Spleen (tissue), 11 donors: ENCODE measurements around the gene DNM2. TPM values are rescaled to one million over a fixed set of nuclear protein-coding genes. Genes with fewer than 3 reads are reported as not detected.

Source experiments
- DNase-seq: peaks from one replicate; pipeline ENCODE4 v3.0.0-alpha.2; 2020
- H3K27ac ChIP-seq, 8 donors: fragments of 200-600 bp; sonication (generic) in 7 of 8; 1 replicate in 4 of 8; 2 replicates in 4 of 8; pipeline versions ENCODE4 v1.5.0 to v1.8.0; 2016 to 2021; ENCODE audit warnings: inconsistent platforms in 4 of 8, mild to moderate bottlenecking in 4 of 8, moderate library complexity in 1 of 8
- H3K27me3 ChIP-seq, 7 donors: fragments of 200-600 bp; sonication (generic) in 6 of 7; replicated peaks in 1 of 7; 1 replicate in 4 of 7; 2 replicates in 3 of 7; pipeline versions ENCODE4 v1.5.0 to v1.8.0; 2016 to 2021; ENCODE audit warnings: inconsistent platforms in 3 of 7, mild to moderate bottlenecking in 1 of 7
- H3K36me3 ChIP-seq, 6 donors: fragments of 200-600 bp; sonication (generic) in 5 of 6; 1 replicate in 4 of 6; 2 replicates in 2 of 6; pipeline versions ENCODE4 v1.5.0 to v1.8.0; 2016 to 2021; ENCODE audit warnings: inconsistent platforms in 2 of 6
- H3K4me1 ChIP-seq, 6 donors: fragments of 200-600 bp; sonication (generic) in 5 of 6; 1 replicate in 3 of 6; 2 replicates in 3 of 6; pipeline versions ENCODE4 v1.5.0 to v1.8.0; 2016 to 2021; ENCODE audit warnings: inconsistent platforms in 3 of 6
- H3K4me3 ChIP-seq, 8 donors: fragments of 200-600 bp; sonication (generic) in 7 of 8; 1 replicate in 4 of 8; 2 replicates in 4 of 8; pipeline versions ENCODE4 v1.5.0 to v1.8.0; 2016 to 2021; ENCODE audit warnings: inconsistent platforms in 4 of 8, mild to moderate bottlenecking in 4 of 8, moderate library complexity in 2 of 8
- H3K9me3 ChIP-seq, 8 donors: fragments of 200-600 bp; sonication (generic) in 7 of 8; 1 replicate in 4 of 8; 2 replicates in 4 of 8; pipeline versions ENCODE4 v1.5.0 to v1.8.0; 2016 to 2021; ENCODE audit warnings: inconsistent platforms in 4 of 8
- CTCF ChIP-seq, 11 experiments: fragments of 200-600 bp in 7 of 11; fragments of 450-650 bp in 4 of 11; sonication (generic) in 4 of 11; IDR thresholded peaks in 8 of 11; conservative IDR thresholded peaks in 3 of 11; 1 replicate in 7 of 11; 2 replicates in 4 of 11; pipeline versions ENCODE4 v1.4.0 to v1.8.0; 2016 to 2021; ENCODE audit warnings: antibody characterized with exemption in 11 of 11, inconsistent platforms in 4 of 11, mild to moderate bottlenecking in 1 of 11
- POLR2A ChIP-seq, 3 donors: fragments of 450-650 bp; IDR thresholded peaks; one replicate each; pipeline ENCODE4 v1.5.1; 2017; ENCODE audit warnings: antibody characterized with exemption in 3 of 3, mild to moderate bottlenecking in 1 of 3
- POLR2AphosphoS5 ChIP-seq, 3 donors: sonication (generic); formaldehyde crosslinking; IDR thresholded peaks; one replicate each; pipeline ENCODE4 v1.5.1; 2017; ENCODE audit warnings: antibody characterized with exemption in 3 of 3
- WGBS, 5 donors: extraction: QIAGEN DNeasy Blood & Tissue Kit in 3 of 5; methylation state at CpG; one replicate each; pipeline versions ENCODE4 v1.1.5 to v1.1.7; 2013 to 2018; 5-methylcytosine and 5-hydroxymethylcytosine counted together
- intact Hi-C: fragments of 100-400 bp; cut with DNase I; formaldehyde crosslinking; loops from one replicate; pipeline ENCODE4 v1.15.0; 2023; ENCODE audit warnings: low total_unique reads
- polyA plus RNA-seq, 3 donors: library from polyadenylated mRNA; stranded (reverse); fragments of 200-250 nt; gene quantifications; one replicate each; pipeline ENCODE4 v1.2.1, GENCODE V29; 2013
- total RNA-seq, 7 donors: library from RNA; depleted of rRNA in 3 of 7; stranded (reverse); fragments of >200 nt in 3 of 7; fragmentation: NEBNext Ultra II Directional in 4 of 7; extraction: Animal tissue kit (Norgen Biotek cat#: 25700) in 4 of 7; gene quantifications; one replicate each; pipeline versions ENCODE4 v1.1.0 to v1.2.1, GENCODE V29; 2016 to 2021
- donor health status: healthy with polysubstance abuse.
- donor health status: DM: no; HTN: no; CAD: no; lungs with moderate emphysema.
- donor health status: DM: no; HTN: no; CAD: no.
- donor health status: Bipolar disorder and iron deficiency.
- donor health status: healthy.
- donor health status: DM: no; HTN: no; CAD: no.
- donor health status: DM: yes; HTN: yes; CAD: no.

Gene DNM2
- total and polyA plus RNA-seq, 10 donors = 57.1 to 298 (median 193) TPM

- peaks cover 0 to 27% (median 0%) of the 10 kb centered on the region in 6 donors for H3K36me3 ChIP-seq
- peak within 1 kb of the TSS in 6 of 8 donors; percentile 2 to 58 (median 22) for H3K4me3 ChIP-seq
- TF ChIP-seq POLR2A (IDR thresholded peaks at IDR 0.05) (no peak), POLR2AphosphoS5 (IDR thresholded peaks at IDR 0.05) (peak in 2 of 3 donors; percentile 24 to 49), CTCF (IDR thresholded peaks at IDR 0.05 in 8 of 11, conservative IDR thresholded peaks at IDR 0.05 in 3 of 11) (no peak)
- intact Hi-C loops = no loop called here
- H3K4me1 ChIP-seq = peaks cover 0 to 23% (median 2%) of the 10 kb centered on the region in 6 donors
- DNase-seq = peak; percentile 84
- 14 to 24% (median 22%) methylated on average over 14 of the region's 14 CpGs for WGBS, 5 donors
- peaks cover 0 to 22% (median 11%) of the 10 kb centered on the region in 8 donors for H3K9me3 ChIP-seq
- H3K27me3 ChIP-seq = peaks cover 0 to 25% (median 0%) of the 10 kb centered on the region in 7 donors
- peak within 1 kb of the TSS in 7 of 8 donors; percentile 51 to 87 (median 74) for H3K27ac ChIP-seq
Measured at GRCh38 chr19:10848230-10848856, 130.5 kb downstream of the DNM2 start, which contains the start of gene C19orf38. C19orf38 (plus strand) TSS chr19:10848415; CDS start chr19:10848509, 94 bp downstream.

- no peak for TF ChIP-seq POLR2A (IDR thresholded peaks at IDR 0.05)
- no peak for TF ChIP-seq POLR2AphosphoS5 (IDR thresholded peaks at IDR 0.05)
- TF ChIP-seq CTCF (IDR thresholded peaks at IDR 0.05 in 8 of 11, conservative IDR thresholded peaks at IDR 0.05 in 3 of 11) = no peak
- intact Hi-C loops = no loop called here
- Histone ChIP-seq H3K36me3 (peaks cover 0 to 43% (median 0%) of the 10 kb centered on the region in 6 donors), H3K4me1 (peaks cover 0 to 23% (median 2%) of the 10 kb centered on the region in 6 donors), H3K4me3 (no peak overlapping the region), H3K27ac (no peak overlapping the region), H3K9me3 (peaks cover 0 to 18% (median 11%) of the 10 kb centered on the region in 8 donors), H3K27me3 (peaks cover 0 to 25% (median 0%) of the 10 kb centered on the region in 7 donors)
- WGBS, 5 donors = 91 to 98% (median 92%) methylated on average over 5 of the region's 5 CpGs
- no peak for DNase-seq
Measured at GRCh38 chr19:10850631-10851030, 132.8 kb downstream of the DNM2 start.

GRCh38 chr19:10852098-10852800 lies 134.4 kb downstream of the DNM2 start:
- Histone ChIP-seq H3K4me3 (no peak overlapping the region), H3K36me3 (peaks cover 0 to 53% (median 0%) of the 10 kb centered on the region in 6 donors), H3K27me3 (peaks cover 0 to 25% (median 0%) of the 10 kb centered on the region in 7 donors), H3K4me1 (peaks cover 0 to 23% (median 2%) of the 10 kb centered on the region in 6 donors), H3K9me3 (peaks cover 0 to 2% (median 0%) of the 10 kb centered on the region in 8 donors), H3K27ac (no peak overlapping the region)
- WGBS, 5 donors = 79 to 89% (median 83%) methylated on average over 7 of the region's 7 CpGs
- TF ChIP-seq CTCF (IDR thresholded peaks at IDR 0.05 in 8 of 11, conservative IDR thresholded peaks at IDR 0.05 in 3 of 11) = no peak
- TF ChIP-seq POLR2AphosphoS5 (IDR thresholded peaks at IDR 0.05) = no peak
- TF ChIP-seq POLR2A (IDR thresholded peaks at IDR 0.05) = no peak
- no peak for DNase-seq
- intact Hi-C loops = no loop called here

- Histone ChIP-seq H3K9me3 (no peaks in the 10 kb centered on the region), H3K4me1 (peaks cover 0 to 18% (median 2%) of the 10 kb centered on the region in 6 donors), H3K27me3 (peaks cover 0 to 25% (median 0%) of the 10 kb centered on the region in 7 donors), H3K36me3 (peaks cover 0 to 60% (median 0%) of the 10 kb centered on the region in 6 donors), H3K27ac (no peak overlapping the region), H3K4me3 (no peak overlapping the region)
- TF ChIP-seq CTCF (IDR thresholded peaks at IDR 0.05 in 8 of 11, conservative IDR thresholded peaks at IDR 0.05 in 3 of 11) (no peak), POLR2AphosphoS5 (IDR thresholded peaks at IDR 0.05) (no peak), POLR2A (IDR thresholded peaks at IDR 0.05) (no peak)
- 74 to 85% (median 82%) methylated on average over 7 of the region's 7 CpGs for WGBS, 5 donors
- DNase-seq = no peak
- intact Hi-C loops = no loop called here
Measured at GRCh38 chr19:10852941-10853340, 135.1 kb downstream of the DNM2 start.
